GM10847 (cell line): ENCODE measurements around the gene SPECC1.

Source experiments
- POLR2A ChIP-seq: IDR thresholded peaks from 2 replicates; pipeline ENCODE4 v1.6.1; 2011; ENCODE audit not compliant: insufficient read length; ENCODE audit errors: extremely low read depth

Gene SPECC1

DNA sequence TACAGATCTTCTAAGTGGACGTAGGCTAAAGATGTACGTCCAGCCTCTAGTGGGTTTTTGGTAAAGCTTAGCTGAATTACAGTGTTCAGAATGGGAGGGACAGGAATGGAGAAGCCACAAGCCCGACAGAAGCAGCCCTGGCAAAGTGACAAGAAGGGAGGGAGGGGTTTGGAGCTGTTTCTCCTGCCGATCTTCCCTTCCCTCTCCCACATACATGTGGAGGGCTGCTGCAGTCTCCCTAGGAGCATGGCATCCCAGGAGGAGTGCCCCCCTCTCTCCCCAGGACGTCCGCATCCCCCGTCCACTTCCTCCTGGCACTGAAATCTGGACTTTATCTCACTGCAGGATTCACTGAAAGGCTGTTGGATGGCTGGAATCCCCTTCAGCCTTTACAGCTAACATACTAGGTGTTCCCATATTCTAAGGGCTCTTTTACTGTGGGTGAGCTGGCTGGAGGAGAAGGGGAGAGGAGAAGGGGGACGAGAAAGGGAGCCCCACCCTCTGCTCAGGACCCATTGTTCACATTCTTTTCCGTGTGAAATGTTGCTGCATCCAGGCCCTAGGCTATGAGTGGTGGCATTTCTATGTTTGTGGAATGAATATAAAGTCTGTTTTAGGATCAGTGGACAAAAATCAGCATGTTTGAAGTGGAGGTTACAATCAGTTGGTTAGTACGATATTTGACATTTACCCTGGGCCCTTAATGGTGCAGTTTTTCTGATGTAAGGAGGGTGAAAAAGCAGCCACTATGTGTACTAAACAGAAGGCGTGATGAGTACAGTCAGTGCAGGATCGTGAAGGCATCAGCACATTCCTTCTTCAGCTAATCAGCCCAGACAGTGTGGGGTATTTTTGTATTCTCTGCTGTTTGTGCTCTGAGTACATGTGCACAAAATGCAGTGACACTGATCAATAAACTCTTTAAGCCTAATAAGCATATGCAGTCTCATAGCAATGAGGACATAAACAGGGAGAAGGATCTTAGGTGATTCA lies 94.6 kb downstream of the SPECC1 start:
- TF ChIP-seq POLR2A = no peak

DNA sequence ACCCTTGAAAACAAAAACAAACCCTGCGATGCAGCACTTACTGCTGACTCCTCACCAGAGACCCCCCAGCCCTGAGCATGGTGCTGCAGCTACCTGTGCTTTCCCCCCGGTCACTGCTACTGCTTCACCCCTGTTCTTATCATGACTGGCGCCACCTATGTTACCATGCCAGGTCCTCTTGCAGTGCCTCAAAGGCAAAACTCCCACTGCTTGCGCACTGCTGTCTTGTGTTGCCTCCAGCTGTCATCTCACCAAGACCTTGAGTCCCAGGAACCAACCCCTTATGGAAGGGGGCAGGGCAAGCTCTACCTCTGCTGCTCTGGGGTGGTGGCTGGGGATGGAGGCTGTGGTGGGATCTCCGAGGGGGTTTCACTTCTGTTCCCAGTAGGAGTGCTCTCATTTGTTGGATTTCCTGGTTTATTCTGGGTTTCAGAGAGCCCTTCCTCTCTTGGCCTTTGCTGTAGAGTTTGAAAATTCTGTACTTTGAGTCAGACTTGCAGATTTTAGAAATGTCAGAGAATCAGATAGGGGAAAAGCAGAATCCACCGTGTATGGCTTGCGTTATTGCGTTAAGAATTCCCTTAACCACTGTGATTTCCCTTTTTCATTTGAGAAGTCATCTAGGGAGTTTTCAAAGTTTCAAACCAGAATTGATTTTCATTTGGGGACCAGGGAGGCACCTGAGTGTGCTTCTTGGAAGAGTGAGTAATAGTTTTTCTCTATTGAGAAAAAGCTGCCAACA lies 96.6 kb downstream of the SPECC1 start:
- no peak for TF ChIP-seq POLR2A

DNA sequence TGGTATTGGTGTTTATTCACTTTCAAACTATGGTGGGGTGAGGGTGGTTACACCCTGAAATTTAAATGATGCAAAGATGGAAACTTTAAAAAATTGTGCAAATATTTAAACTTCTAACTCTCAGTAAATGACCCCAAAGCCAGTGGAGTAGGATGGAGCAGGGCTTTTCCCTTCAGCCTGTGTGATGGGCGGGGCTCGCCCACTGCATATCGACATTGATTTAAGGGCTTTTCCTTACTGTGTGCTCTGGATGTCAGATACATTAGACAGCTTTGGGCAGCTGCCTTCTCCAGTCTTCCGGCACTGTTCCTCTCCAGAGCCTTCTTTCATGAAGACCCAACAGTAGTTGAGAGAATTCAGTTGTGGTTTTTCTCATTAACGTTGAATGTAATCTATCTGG lies 99.9 kb downstream of the SPECC1 start:
- TF ChIP-seq POLR2A = no peak

DNA sequence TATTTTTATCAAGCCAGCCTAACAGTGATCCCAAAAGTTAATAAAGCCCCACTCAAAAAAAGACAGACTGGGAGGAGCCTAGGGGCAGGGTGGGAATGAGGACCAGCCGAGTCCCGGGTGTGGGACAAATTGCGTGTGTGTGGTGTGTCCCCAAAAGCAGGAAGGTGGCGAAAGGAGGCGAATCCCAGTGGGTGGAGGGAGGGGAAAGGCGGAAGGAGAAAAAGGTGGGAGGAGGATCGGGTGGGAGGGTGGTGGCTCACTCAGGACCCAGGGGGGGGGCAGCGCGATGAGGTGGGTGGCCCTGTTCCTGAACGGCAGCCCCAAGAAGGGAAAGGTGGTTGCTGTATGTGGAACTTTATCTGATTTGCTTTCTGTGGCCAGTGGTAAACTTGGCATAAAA lies 102.4 kb downstream of the SPECC1 start:
- no peak for TF ChIP-seq POLR2A

DNA sequence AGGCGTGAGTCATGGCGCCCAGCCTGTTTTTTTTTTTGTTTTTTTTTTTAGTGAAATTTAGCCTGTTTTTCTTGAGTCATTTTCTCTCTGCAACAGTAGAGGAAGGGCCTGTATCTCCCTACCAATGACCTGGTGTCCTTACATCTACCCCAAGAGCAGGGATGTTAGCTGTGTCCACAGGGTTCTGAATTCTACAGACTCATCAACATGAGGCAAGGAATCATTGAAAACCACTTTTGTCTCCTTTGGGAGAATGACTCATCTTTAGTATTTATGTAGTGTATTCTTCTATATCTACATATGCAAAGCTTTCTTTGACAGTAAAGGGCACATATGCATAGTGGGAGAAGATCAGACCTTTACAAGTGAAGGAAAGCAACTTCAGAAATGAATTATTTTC lies 105.3 kb downstream of the SPECC1 start:
- no peak for TF ChIP-seq POLR2A

DNA sequence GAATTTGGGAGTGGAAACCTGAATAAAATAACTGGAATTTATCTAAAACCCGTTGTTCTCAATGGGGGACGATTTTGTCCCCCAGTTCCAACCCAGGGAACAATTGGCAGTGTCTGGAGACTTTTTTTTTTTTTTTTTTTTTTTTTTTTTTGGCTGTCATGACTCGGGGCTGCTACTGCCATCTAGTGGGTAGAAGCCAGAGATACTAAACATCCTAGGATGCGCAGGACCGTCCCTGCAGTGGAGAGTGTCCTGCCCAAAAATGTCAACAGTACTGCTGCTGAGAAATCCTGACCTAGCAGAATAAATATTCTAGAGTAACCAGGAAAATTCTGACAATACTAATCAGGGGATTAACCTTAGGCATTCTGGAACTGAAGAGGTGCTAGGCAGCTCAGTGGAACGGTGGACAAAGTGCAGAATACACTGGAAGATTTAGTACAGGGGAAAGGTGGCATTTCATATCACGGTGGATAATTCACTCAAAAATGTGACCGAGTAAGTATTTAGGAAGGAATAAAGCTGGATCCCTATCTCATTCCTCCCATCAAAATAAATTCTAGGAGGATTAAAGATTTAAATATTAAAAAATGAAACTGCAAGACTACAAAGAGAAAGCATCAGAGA lies 107.6 kb downstream of the SPECC1 start:
- no peak for TF ChIP-seq POLR2A

DNA sequence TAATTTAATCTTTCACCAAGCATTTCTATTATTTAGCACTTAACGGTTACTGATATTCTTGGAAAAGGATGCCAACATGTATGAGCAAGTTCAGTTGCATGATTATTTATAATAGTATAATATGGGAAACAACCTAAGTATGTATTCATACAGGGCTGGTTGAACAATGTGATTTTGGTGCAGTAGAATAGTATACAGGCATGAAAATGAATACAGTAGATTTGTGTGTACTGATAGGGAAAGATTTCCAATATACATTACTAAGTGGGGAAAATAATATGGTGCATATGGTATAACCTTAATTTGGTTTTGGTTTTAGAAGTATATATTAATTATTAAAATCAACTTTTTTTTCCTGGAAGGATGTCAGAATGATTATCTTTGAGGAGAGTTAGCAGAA lies 109.1 kb downstream of the SPECC1 start:
- no peak for TF ChIP-seq POLR2A

DNA sequence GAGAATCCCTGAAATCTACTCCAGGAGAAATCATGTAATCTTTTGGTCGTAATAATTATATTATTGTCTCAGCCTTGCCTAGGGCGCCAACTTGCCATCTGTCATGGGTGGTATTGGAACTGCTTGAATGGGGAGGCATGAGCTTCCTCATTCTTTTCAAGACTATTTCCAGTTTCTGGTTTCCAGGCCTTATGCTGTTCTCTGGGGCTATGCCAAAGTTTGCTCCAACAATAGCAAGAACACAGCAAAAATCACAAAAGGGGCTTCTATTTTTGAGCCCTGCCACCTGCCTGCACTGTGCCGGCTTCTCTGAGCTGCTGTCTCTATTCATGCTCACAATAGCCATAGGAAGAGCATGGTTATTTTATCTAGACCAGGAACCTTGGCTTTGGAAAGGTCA lies 111.7 kb downstream of the SPECC1 start:
- TF ChIP-seq POLR2A = no peak

DNA sequence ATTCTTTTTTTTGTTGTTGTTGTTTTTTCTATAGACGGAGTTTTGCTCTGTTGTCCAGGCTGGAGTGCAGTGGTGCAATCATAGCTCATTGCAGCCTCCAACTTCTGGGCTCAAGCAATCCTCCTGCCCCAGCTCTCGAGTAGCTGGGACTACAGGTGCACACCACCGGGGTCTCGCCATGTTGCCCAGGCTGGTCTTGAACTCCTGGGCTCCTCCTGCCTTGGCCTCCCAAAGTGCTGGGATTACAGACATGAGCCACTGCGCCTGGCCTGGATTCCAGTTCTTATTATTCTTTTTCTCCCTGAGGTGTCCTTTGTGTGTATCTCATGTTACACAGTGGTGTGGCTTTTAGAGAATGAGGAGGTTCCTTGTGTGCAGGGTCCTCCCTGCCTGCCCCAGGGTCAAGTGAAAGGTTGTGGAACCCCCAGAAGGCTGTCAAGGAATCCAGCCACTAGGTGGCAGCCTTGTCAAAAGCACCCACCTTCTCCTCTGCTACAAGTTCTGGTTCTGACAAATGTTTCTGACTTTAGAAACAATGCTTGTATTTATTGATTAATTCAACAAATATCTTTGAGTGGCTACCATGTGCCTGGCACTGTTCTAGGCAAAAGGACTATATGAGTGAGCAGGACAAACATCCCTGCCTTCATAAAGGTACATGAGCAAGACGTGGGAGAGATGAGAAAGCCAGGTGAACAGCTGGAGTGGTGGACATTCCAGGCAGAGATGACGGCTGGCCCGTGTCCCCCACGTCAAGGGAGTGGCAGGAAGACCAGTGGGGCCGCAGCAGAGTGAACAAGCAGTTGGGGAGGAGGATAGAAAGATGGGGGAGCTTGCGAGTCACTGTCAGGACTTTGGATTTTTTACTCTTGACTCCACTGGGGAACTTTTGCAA lies 112.4 kb downstream of the SPECC1 start:
- no peak for TF ChIP-seq POLR2A

DNA sequence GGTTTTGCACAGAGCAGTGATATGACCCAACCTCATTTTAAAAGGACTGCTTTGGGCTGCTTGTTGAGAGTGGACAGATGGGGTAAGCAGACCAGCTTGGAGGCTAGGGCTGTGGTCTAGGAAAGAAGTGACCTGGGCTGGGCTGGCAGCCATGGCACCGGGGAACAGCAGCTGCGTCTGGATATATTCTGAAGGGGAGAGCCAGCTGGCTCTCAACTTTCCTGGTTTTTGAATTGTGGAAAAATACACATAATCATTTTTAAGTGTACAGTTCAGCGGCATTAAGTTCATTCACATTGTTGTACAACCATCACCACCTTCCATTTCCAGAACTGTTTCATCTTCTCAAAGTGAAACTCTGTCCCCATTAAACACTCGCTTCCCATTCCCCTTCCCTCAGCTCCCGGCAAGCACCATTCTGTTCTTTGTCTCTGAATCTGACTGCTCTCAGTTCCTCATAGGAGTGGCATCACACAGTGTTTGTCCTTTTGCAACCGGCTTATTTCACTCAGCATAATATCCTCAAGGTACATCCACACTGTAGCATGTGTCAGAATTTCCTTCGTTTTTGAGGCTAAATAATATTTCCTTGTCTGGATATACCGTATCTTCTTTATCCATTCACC lies 113.2 kb downstream of the SPECC1 start:
- TF ChIP-seq POLR2A = no peak

DNA sequence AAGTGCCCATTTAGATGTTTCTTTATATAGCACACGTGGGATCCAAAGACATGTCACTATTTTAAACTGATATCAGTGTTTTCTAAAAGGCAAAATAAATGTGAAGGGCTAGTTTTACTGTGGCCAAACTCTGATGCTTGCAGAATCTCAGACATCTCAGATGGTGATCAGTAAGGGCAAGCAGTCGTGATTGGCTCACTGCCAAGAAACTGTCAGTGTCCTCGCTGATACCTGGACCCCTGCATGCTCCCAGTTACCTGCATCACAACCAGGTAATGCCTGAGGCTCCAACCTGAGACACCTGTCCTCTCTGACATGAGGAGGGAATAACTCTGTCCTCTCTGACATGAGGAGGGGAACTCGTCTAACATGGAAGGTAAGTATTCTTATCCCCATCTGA lies 114.0 kb downstream of the SPECC1 start:
- no peak for TF ChIP-seq POLR2A

DNA sequence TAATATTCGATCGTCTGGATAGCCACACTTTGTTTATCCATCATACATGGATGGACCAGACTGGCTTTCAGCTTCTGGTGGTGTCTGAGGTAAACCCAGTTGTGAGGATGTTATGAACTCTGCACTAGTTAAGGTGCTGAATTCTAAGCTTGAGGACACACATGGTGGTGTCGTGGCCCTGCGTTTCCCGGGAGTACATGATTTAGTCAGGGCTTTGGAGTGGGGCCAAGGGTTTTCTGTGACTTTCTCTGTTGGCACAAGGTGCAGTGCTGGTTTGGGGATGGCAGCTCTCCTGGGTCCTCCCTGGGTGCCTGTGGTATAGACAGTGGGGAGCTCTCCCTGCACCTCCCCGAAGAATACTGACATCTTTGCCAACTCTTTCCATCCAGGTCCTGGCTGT lies 116.6 kb downstream of the SPECC1 start:
- TF ChIP-seq POLR2A = no peak

DNA sequence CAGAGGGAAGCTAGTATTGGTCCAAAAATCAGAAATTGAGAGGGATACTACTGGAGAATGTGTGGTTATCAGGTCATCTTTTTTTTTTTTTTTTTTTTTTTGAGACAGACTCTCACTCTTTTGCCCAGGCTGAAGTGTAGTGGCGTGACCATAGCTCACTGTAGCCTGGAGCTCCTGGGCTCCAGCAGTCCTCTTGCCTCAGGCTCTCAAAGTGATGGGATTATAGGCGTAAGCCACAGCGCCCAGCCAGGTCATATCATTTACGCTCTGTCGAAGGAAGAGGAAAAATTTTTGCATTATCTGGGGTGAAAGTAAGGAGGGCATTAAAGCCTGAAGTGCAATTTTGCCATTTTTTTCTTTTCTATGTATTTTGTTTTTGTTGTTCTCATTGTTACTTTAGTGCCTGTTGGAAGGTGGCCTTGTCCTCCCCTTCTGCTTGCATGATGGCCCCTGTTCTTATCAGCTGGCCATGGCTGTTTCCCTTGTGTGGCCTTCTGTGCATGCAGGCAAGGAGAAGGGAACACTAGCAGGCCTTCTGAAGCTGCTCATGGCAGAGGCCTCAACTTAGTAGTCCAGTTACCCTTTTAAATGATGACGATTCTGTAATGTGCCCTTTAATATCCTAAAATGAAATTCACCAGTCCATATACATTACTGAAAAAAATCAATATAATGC lies 118.3 kb downstream of the SPECC1 start:
- no peak for TF ChIP-seq POLR2A
